Retina (tissue), 1 donor: ENCODE results near the gene ABCA7.

Experiments
- DNase-seq: peaks from one replicate; pipeline ENCODE4 v3.0.0-alpha.2; 2016

Gene ABCA7

GRCh38 chr19:1060689-1061088, 20.8 kb downstream of the ABCA7 start:
- no peak for DNase-seq

- DNase-seq: no peak
Observed at GRCh38 chr19:1061987-1062386, 22.1 kb downstream of the ABCA7 start.

GRCh38 chr19:1062387-1063029, 22.6 kb downstream of the ABCA7 start:
- no peak for DNase-seq

- no peak for DNase-seq
Observed at GRCh38 chr19:1063030-1063908, 23.4 kb downstream of the ABCA7 start.

GRCh38 chr19:1063909-1064660, 24.2 kb downstream of the ABCA7 start:
- no peak for DNase-seq

- peak; percentile 82 for DNase-seq
Observed at GRCh38 chr19:1064661-1065605, 25.0 kb downstream of the ABCA7 start.

- DNase-seq: no peak
Observed at GRCh38 chr19:1065606-1066109, 25.8 kb downstream of the ABCA7 start.

- DNase-seq: no peak
Observed at GRCh38 chr19:1066251-1066747, 26.4 kb downstream of the ABCA7 start.

GRCh38 chr19:1066748-1067340, 26.9 kb downstream of the ABCA7 start, which contains the start of gene ARHGAP45:
TSS of gene ARHGAP45 (plus strand) at chr19:1067167. CDS start at chr19:1067406, 239 bp downstream.
- DNase-seq: no peak

- DNase-seq: no peak
Observed at GRCh38 chr19:1067341-1067957, 27.5 kb downstream of the ABCA7 start.

GRCh38 chr19:1068009-1069001, 28.4 kb downstream of the ABCA7 start:
- no peak for DNase-seq

GRCh38 chr19:1069009-1069779, 29.3 kb downstream of the ABCA7 start:
- DNase-seq: no peak

GRCh38 chr19:1070576-1070930, 30.6 kb downstream of the ABCA7 start:
- no peak for DNase-seq

- DNase-seq: peak; percentile 19
Observed at GRCh38 chr19:1070931-1071791, 31.3 kb downstream of the ABCA7 start.

GRCh38 chr19:1072371-1073015, 32.6 kb downstream of the ABCA7 start:
- DNase-seq: no peak

GRCh38 chr19:1073063-1073955, 33.4 kb downstream of the ABCA7 start:
- DNase-seq: no peak
